SK-N-MC (cell line): ENCODE measurements around the gene ABI3.

Experiments
- EZH2 ChIP-seq: fragments of 200-600 bp; sonication (generic); IDR thresholded peaks from one replicate; pipeline ENCODE4 v1.6.1; 2017; ENCODE audit warnings: antibody characterized with exemption
- POLR2AphosphoS5 ChIP-seq: IDR thresholded peaks from 2 replicates; pipeline ENCODE4 v1.6.1; 2012; ENCODE audit warnings: mild to moderate bottlenecking, low read depth, low read length, borderline replicate concordance

DNA sequence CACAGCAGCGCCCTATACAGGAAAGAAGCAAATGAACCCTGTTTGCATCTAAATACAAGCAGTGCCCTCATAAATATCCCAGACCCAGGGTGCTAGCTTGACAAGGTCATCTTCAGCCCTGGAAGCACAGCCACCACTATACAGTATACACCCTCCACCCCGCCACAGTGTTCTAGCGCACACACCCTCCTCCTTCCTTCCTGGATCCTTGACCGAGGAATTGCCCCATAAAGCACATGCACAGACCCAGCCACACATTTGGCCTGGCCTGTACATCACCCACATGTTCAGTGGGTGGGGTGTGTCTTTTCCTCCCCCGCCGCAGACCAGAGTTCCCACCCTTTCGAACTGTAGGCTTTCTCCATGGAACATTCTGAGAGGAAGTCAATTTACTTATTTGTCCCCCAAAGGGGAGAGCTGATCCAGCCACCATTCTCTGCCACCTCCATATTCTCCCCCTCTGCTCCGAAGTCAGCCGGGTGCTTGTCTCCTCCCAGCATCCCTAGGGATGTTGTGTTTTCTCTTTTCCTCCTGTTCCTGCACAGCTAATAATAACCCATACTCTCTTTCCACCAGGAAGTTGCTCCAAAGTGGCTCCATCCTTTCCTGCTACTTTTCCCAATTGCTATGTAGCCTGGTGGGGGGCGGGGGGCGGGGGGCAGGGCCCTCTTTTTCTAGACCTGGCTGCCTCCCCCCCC lies 6.6 kb downstream of the ABI3 start:
- no peak for TF ChIP-seq POLR2AphosphoS5
- TF ChIP-seq EZH2: no peak
